GM12878 (cell line): Measurements from ENCODE around the gene TRIP12. TPM values are rescaled to one million over a fixed set of nuclear protein-coding genes. Genes with fewer than 3 reads are reported as not detected.

Experiments used
- ATAC-seq: fragments of 200-7000 bp; cut with Tn5 transposase; 3 replicates; pipeline ENCODE4 v1.9.1; 2020; ENCODE audit warnings: mild to moderate bottlenecking, moderate library complexity
- BruUV-seq: library from RNA; stranded (reverse); fragments of 400-500 nt; replicated peaks from 2 replicates; lab custom pipeline; 2021; lab: Mats Ljungman, UMichigan
- CTCF ChIA-PET: fragments of 300-600 bp; sonication (Branson Sonifier 250); formaldehyde crosslinking; extraction: SDS; loops from one replicate; lab custom pipeline; 2021; ENCODE audit warnings: inconsistent platforms; lab: Yijun Ruan, JAX
- POLR2A ChIA-PET: fragments of 350-600 bp; formaldehyde crosslinking; extraction: SDS; loops from one replicate; lab custom pipeline; 2021; ENCODE audit warnings: inconsistent platforms; lab: Charles Lee
- RAD21 ChIA-PET: fragments of 300-600 bp; sonication (Branson Sonifier 250); formaldehyde crosslinking; loops from one replicate; lab custom pipeline; 2023; ENCODE audit warnings: antibody characterized with exemption; ENCODE audit not compliant: unreplicated experiment; lab: Charles Lee
- SMC1A ChIA-PET: fragments of 300-600 bp; sonication (Branson Sonifier 250); formaldehyde crosslinking; loops from one replicate; lab custom pipeline; 2023; ENCODE audit not compliant: unreplicated experiment, uncharacterized antibody; lab: Charles Lee
- DNase-seq: peaks from one replicate; pipeline ENCODE4 v3.0.0-alpha.2; 2011; ENCODE audit warnings: low read depth, low spot score
- FAIRE-seq: peaks from 3 replicates; lab custom pipeline; 2011; peaks lifted over from hg19 to GRCh38; lab: Jason Lieb, UNC
- H2AFZ ChIP-seq: 2 replicates; pipeline ENCODE4 v1.6.0; 2011; ENCODE audit warnings: low read depth, low read length, control low read depth; ENCODE audit not compliant: control insufficient read depth
- H3K27ac ChIP-seq: 2 replicates; pipeline ENCODE4 v1.5.1; 2011; ENCODE audit warnings: control low read depth; ENCODE audit not compliant: control insufficient read depth, insufficient read depth
- H3K27me3 ChIP-seq, 2 experiments: replicated peaks in 1 of 2; 2 replicates each; pipeline versions ENCODE4 v1.6.0 to v1.6.1; 2011; ENCODE audit warnings: low read length in 1 of 2; ENCODE audit not compliant: control insufficient read depth in 2 of 2, insufficient read depth in 2 of 2
- H3K36me3 ChIP-seq, 2 experiments: 2 replicates each; pipeline ENCODE4 v1.5.1; 2011; ENCODE audit warnings: low read length in 1 of 2; ENCODE audit not compliant: control insufficient read depth in 2 of 2, insufficient read depth in 2 of 2
- H3K4me1 ChIP-seq: 2 replicates; pipeline ENCODE4 v1.6.1; 2011; ENCODE audit warnings: mild to moderate bottlenecking, low read length, moderate library complexity, mixed read lengths; ENCODE audit not compliant: control insufficient read depth, insufficient read depth
- H3K4me2 ChIP-seq: 2 replicates; pipeline ENCODE4 v1.6.0; 2011; ENCODE audit warnings: control low read depth; ENCODE audit not compliant: control insufficient read depth, insufficient read depth
- H3K4me3 ChIP-seq: fragments of 200-600 bp; sonication (generic); 2 replicates; pipeline ENCODE4 v1.5.1; 2016
- H3K79me2 ChIP-seq: 2 replicates; pipeline ENCODE4 v1.6.0; 2011; ENCODE audit warnings: low read length; ENCODE audit not compliant: control insufficient read depth, insufficient read depth
- H3K9ac ChIP-seq: 2 replicates; pipeline ENCODE4 v1.8.0; 2011; ENCODE audit warnings: low read length, control low read depth, mixed read lengths; ENCODE audit not compliant: control insufficient read depth, insufficient read depth
- H3K9me3 ChIP-seq: replicated peaks from 3 replicates; pipeline ENCODE4 v1.5.1; 2011; ENCODE audit warnings: mild to moderate bottlenecking, low read length; ENCODE audit not compliant: control insufficient read depth, insufficient read depth
- H4K20me1 ChIP-seq: 2 replicates; pipeline ENCODE4 v1.6.0; 2011; ENCODE audit not compliant: control insufficient read depth, insufficient read depth
- EP300 ChIP-seq, 2 experiments: fragments of 150-350 bp in 1 of 2; IDR thresholded peaks; 2 replicates each; pipeline ENCODE4 v1.6.1; 2011 to 2012; ENCODE audit warnings: low read depth in 2 of 2, low read length in 2 of 2, borderline replicate concordance in 1 of 2, improper control_type of control experiment in 1 of 2, inconsistent platforms in 1 of 2; ENCODE audit not compliant: control insufficient read depth in 1 of 2
- ETV6 ChIP-seq, 2 experiments: fragments of 450-650 bp in 1 of 2; IDR thresholded peaks in 1 of 2; conservative IDR thresholded peaks in 1 of 2; 2 replicates each; pipeline ENCODE4 v1.6.1; 2014; ENCODE audit warnings: antibody characterized with exemption in 1 of 2, borderline replicate concordance in 1 of 2, low read depth in 1 of 2, mild to moderate bottlenecking in 1 of 2, moderate library complexity in 1 of 2
- MXI1 ChIP-seq: fragments of 150-350 bp; IDR thresholded peaks from 2 replicates; pipeline ENCODE4 v1.6.1; 2011; ENCODE audit warnings: low read depth, mild to moderate bottlenecking, inconsistent platforms, low read length, improper control_type of control experiment
- PAX5 ChIP-seq: IDR thresholded peaks from 2 replicates; pipeline ENCODE4 v1.6.1; 2011; ENCODE audit warnings: low read depth, low read length, borderline replicate concordance
- POLR2A ChIP-seq: IDR thresholded peaks from 2 replicates; pipeline ENCODE4 v1.6.1; 2011; ENCODE audit warnings: low read depth, mild to moderate bottlenecking, low read length
- RELB ChIP-seq: fragments of 450-650 bp; IDR thresholded peaks from 2 replicates; pipeline ENCODE4 v1.6.1; 2017; ENCODE audit warnings: low read depth, mild to moderate bottlenecking, moderate library complexity
- TAF1 ChIP-seq: IDR thresholded peaks from 2 replicates; pipeline ENCODE4 v1.6.1; 2011; ENCODE audit warnings: mild to moderate bottlenecking, low read depth, low read length, borderline replicate concordance
- ZBTB33 ChIP-seq: fragments of 450-650 bp; IDR thresholded peaks from 2 replicates; pipeline ENCODE4 v1.6.1; 2017; ENCODE audit warnings: mild to moderate bottlenecking
- WGBS: methylation state at CpG from one replicate; pipeline ENCODE4 v1.1.6; 2016; ENCODE audit warnings: low lambda C conversion rate; ENCODE audit not compliant: insufficient replicate concordance, insufficient coverage; ENCODE audit errors: missing lambda C conversion rate; 5-methylcytosine and 5-hydroxymethylcytosine counted together
- in situ Hi-C: fragments of 300-500 bp; cut with MboI; formaldehyde crosslinking; loops from 9 replicates; pipeline ENCODE4 v1.14.3; 2018; ENCODE audit warnings: mixed read lengths
- intact Hi-C: fragments of 100-400 bp; cut with micrococcal nuclease; formaldehyde crosslinking; loops from one replicate; pipeline ENCODE4 v1.14.2; 2022; ENCODE audit not compliant: unreplicated experiment
- polyA plus RNA-seq, 11 experiments: library from polyadenylated mRNA; depleted of rRNA in 4 of 11; unstranded in 6 of 11; stranded (reverse) in 5 of 11; fragments of >200 nt; fragmentation: Nextera tagmentation in 4 of 11; fragmentation: Illumina TruSeq in 1 of 11; extraction: Ambion mirVana in 4 of 11; extraction: Trizol in 1 of 11; gene quantifications; 1 replicate in 1 of 11; 2 replicates in 10 of 11; pipeline versions ENCODE4 v1.2.1 to v1.2.3, GENCODE V29; 2011 to 2016; ENCODE audit warnings: inconsistent platforms in 2 of 11, missing spikeins in 2 of 11, low read depth in 1 of 11
- total RNA-seq, 4 experiments: library from RNA; depleted of rRNA in 3 of 4; stranded (reverse); fragments of >200 nt in 3 of 4; fragmentation: Illumina TruSeq in 1 of 4; extraction: Trizol in 1 of 4; gene quantifications; 2 replicates each; pipeline versions ENCODE4 v1.2.1 to v1.2.3, GENCODE V29; 2013 to 2021

Gene TRIP12
- total and polyA plus RNA-seq, 10 of the 15 experiments (the other 5 are each of a cell fraction or from before 2014, with no cell fraction given) = 23.1 to 207 (median 97.0) TPM

- TF ChIP-seq ZBTB33 (0 out of 2 replicates have a peak, but pooled peaks have one; percentile 9), RELB (no peak), ETV6 (conservative IDR thresholded peaks at IDR 0.05 in 1 of 2, IDR thresholded peaks at IDR 0.05 in 1 of 2; ENCODE audit: borderline replicate concordance in 1 of 2, low read depth in 1 of 2) (0 out of 4 replicates have a peak, but pooled peaks of 1 of the 2 experiments have one; percentile 33), PAX5 (0 out of 2 replicates have a peak, but pooled peaks have one; percentile 16), POLR2A (0 out of 2 replicates have a peak, but pooled peaks have one; percentile 25), MXI1 (no peak)
Measured at GRCh38 chr2:229920011-229920641, 1.7 kb downstream of the TRIP12 start (continued).

- Histone ChIP-seq H3K79me2 (peaks cover 82% of the 10 kb centered on the region), H3K36me3 (peaks cover 2 to 6% of the 10 kb centered on the region in 2 experiments; a peak in 2 of 4 replicates), H3K4me1 (peaks cover 16% of the 10 kb centered on the region), H3K27ac (no peak overlapping the region), H2AFZ (no peak overlapping the region), H3K27me3 (no peaks in the 10 kb centered on the region), H3K4me3 (no peak overlapping the region), H3K9me3 (no peaks in the 10 kb centered on the region; the same call in 2 of the 3 replicates), H3K9ac (no peak overlapping the region), H3K4me2 (0 out of 2 replicates have a peak overlapping the region, but pooled peaks have one; percentile 2), H4K20me1 (peaks cover 2% of the 10 kb centered on the region; the same call in 1 of the 2 replicates)
- in situ Hi-C loops (no loop called here), intact Hi-C loops (no loop called here)
- 88% methylated on average over 5 of the region's 5 CpGs for WGBS
- ChIA-PET POLR2A (no interaction called here), SMC1A (no interaction called here), RAD21 (no interaction called here), CTCF (no interaction called here)
- ATAC-seq = no peak
- no peak for DNase-seq
- BruUV-seq = no TSS peak
- FAIRE-seq = no peak
- TF ChIP-seq TAF1 = no peak
- TF ChIP-seq EP300 (IDR thresholded peaks at IDR 0.05; ENCODE audit: borderline replicate concordance in 1 of 2, control insufficient read depth in 1 of 2, low read depth in 2 of 2, low read length in 2 of 2) = 0 out of 4 replicates have a peak, but pooled peaks of 1 of the 2 experiments have one; percentile 7
Measured at GRCh38 chr2:229917793-229918192, 4.0 kb downstream of the TRIP12 start.
